ENCODE results near the gene CFAP99. TPM values are rescaled to one million over a fixed set of nuclear protein-coding genes. Genes with fewer than 3 reads are reported as not detected.

CFAP99 gene
- polyA plus RNA-seq, 3 donors = 0.15 to 0.27 TPM; not detected in 1

- Histone ChIP-seq H3K36me3 (replicated peaks in 1 of 2; ENCODE audit: control insufficient read depth in 1 of 2, insufficient read depth in 2 of 2, low read length in 2 of 2) (peaks cover 43 to 88% of the 10 kb centered on the region in 2 donors), H3K79me2 (ENCODE audit: insufficient read depth, low read length) (peaks cover 69% of the 10 kb centered on the region), H3K9ac (ENCODE audit: insufficient read depth, low read length, poor library complexity, severe bottlenecking) (no peak overlapping the region), H3K4me3 (replicated peaks in 1 of 3; ENCODE audit: low read depth in 2 of 3, low read length in 3 of 3) (no peak overlapping the region), H3K4me2 (replicated peaks; ENCODE audit: extremely low read depth, low read length, poor library complexity, severe bottlenecking) (no peak overlapping the region), H4K20me1 (ENCODE audit: insufficient read depth, low read length) (peaks cover 65% of the 10 kb centered on the region), H3K9me3 (replicated peaks in 1 of 2; ENCODE audit: control insufficient read depth in 1 of 2, insufficient read depth in 1 of 2, low read length in 2 of 2) (no peaks in the 10 kb centered on the region), H3K4me1 (ENCODE audit: control insufficient read depth in 1 of 2, insufficient read depth in 2 of 2, low read length in 2 of 2) (no peaks in the 10 kb centered on the region), H3K27me3 (ENCODE audit: control insufficient read depth in 2 of 2, insufficient read depth in 2 of 2, low read length in 2 of 2) (no peaks in the 10 kb centered on the region), H2AFZ (ENCODE audit: insufficient read depth, low read depth, low read length, poor library complexity, severe bottlenecking) (no peak overlapping the region), H3K27ac (ENCODE audit: low read depth in 1 of 2, low read length in 2 of 2) (peak overlapping the region in 1 of 2 donors; percentile 56)
- H3K36me3 Mint-ChIP-seq = peaks cover 61 to 85% of the 10 kb centered on the region in 2 donors
- WGBS (ENCODE audit: insufficient coverage) = 97% methylated on average over 3 of the region's 5 CpGs
- no peaks in the 10 kb centered on the region for H3K9me3 Mint-ChIP-seq
- peak overlapping the region in 4 of 7 donors; percentile 2 to 69 (median 27) for H3K27ac Mint-ChIP-seq
- H3K4me1 Mint-ChIP-seq = no peaks in the 10 kb centered on the region
- no peak overlapping the region for H3K4me3 Mint-ChIP-seq
- intact Hi-C loops (cut with micrococcal nuclease) = no loop called here
- DNase-seq = no peak
- H3K27me3 Mint-ChIP-seq (ENCODE audit: low read depth in 3 of 3) = peaks cover 0 to 5% (median 0%) of the 10 kb centered on the region in 3 donors
- no peak for TF ChIP-seq CTCF (IDR thresholded peaks at IDR 0.05)
Measured at GRCh38 chr4:2503809-2504208, 85.1 kb downstream of the CFAP99 start.

- Histone ChIP-seq H3K27ac (ENCODE audit: low read depth in 1 of 2, low read length in 2 of 2) (peak overlapping the region in 1 of 2 donors; percentile 10), H4K20me1 (ENCODE audit: insufficient read depth, low read length) (peaks cover 74% of the 10 kb centered on the region), H3K4me1 (ENCODE audit: control insufficient read depth in 1 of 2, insufficient read depth in 2 of 2, low read length in 2 of 2) (no peaks in the 10 kb centered on the region), H3K4me2 (replicated peaks; ENCODE audit: extremely low read depth, low read length, poor library complexity, severe bottlenecking) (no peak overlapping the region), H3K9me3 (replicated peaks in 1 of 2; ENCODE audit: control insufficient read depth in 1 of 2, insufficient read depth in 1 of 2, low read length in 2 of 2) (no peaks in the 10 kb centered on the region), H3K36me3 (replicated peaks in 1 of 2; ENCODE audit: control insufficient read depth in 1 of 2, insufficient read depth in 2 of 2, low read length in 2 of 2) (peaks cover 42 to 85% of the 10 kb centered on the region in 2 donors), H2AFZ (ENCODE audit: insufficient read depth, low read depth, low read length, poor library complexity, severe bottlenecking) (no peak overlapping the region), H3K9ac (ENCODE audit: insufficient read depth, low read length, poor library complexity, severe bottlenecking) (no peak overlapping the region), H3K27me3 (ENCODE audit: control insufficient read depth in 2 of 2, insufficient read depth in 2 of 2, low read length in 2 of 2) (no peaks in the 10 kb centered on the region), H3K79me2 (ENCODE audit: insufficient read depth, low read length) (peaks cover 57% of the 10 kb centered on the region), H3K4me3 (replicated peaks in 1 of 3; ENCODE audit: low read depth in 2 of 3, low read length in 3 of 3) (no peak overlapping the region)
- Mint-ChIP-seq H3K9me3 (no peaks in the 10 kb centered on the region), H3K4me1 (no peaks in the 10 kb centered on the region), H3K27ac (peak overlapping the region in 2 of 7 donors; percentile 13 to 28), H3K36me3 (peaks cover 57 to 81% of the 10 kb centered on the region in 2 donors), H3K4me3 (no peak overlapping the region), H3K27me3 (ENCODE audit: low read depth in 3 of 3) (no peaks in the 10 kb centered on the region)
- DNase-seq = no peak
- intact Hi-C loops (cut with micrococcal nuclease) = no loop called here
- 98% methylated on average over 4 of the region's 4 CpGs for WGBS (ENCODE audit: insufficient coverage)
- no peak for TF ChIP-seq CTCF (IDR thresholded peaks at IDR 0.05)
Measured at GRCh38 chr4:2507259-2507658, 88.5 kb downstream of the CFAP99 start.
